HG02870 (cell line): ENCODE results near the gene ZNF580.

Source experiments
- ATAC-seq: cut with Tn5 transposase; IDR thresholded peaks from one replicate; pipeline ENCODE4 v1.9.1; 2021; ENCODE audit warnings: mild to moderate bottlenecking, moderate library complexity; ENCODE audit not compliant: unreplicated experiment

ZNF580 gene

GRCh38 chr19:55605637-55606470 is 34.9 kb upstream of the ZNF580 start, which contains the start of gene ZNF865:
ZNF865 (plus strand) TSS chr19:55605647; CDS start chr19:55613619, 7,972 bp downstream.
- no peak for ATAC-seq

GRCh38 chr19:55606471-55606787 is 34.4 kb upstream of the ZNF580 start:
- ATAC-seq, result no peak

GRCh38 chr19:55606817-55607216 is 34.0 kb upstream of the ZNF580 start:
- ATAC-seq, result no peak

GRCh38 chr19:55609326-55609725 is 31.5 kb upstream of the ZNF580 start:
- ATAC-seq, result no peak

- no peak for ATAC-seq
Observed at GRCh38 chr19:55611300-55611982, 29.4 kb upstream of the ZNF580 start.

- no peak for ATAC-seq
Observed at GRCh38 chr19:55611983-55612645, 28.7 kb upstream of the ZNF580 start.

GRCh38 chr19:55613396-55613795 is 27.4 kb upstream of the ZNF580 start:
- ATAC-seq, result no peak

GRCh38 chr19:55613930-55614710 is 26.7 kb upstream of the ZNF580 start:
- no peak for ATAC-seq

GRCh38 chr19:55614711-55615542 is 25.9 kb upstream of the ZNF580 start:
- ATAC-seq, result no peak

GRCh38 chr19:55615543-55616394 is 25.0 kb upstream of the ZNF580 start:
- ATAC-seq, result no peak

GRCh38 chr19:55616395-55616875 is 24.4 kb upstream of the ZNF580 start:
- ATAC-seq, result no peak

- no peak for ATAC-seq
Observed at GRCh38 chr19:55617426-55617825, 23.4 kb upstream of the ZNF580 start.

GRCh38 chr19:55618426-55618825 is 22.4 kb upstream of the ZNF580 start:
- ATAC-seq, result no peak

GRCh38 chr19:55619286-55619685 is 21.5 kb upstream of the ZNF580 start:
- no peak for ATAC-seq

- no peak for ATAC-seq
Observed at GRCh38 chr19:55620410-55621204, 20.2 kb upstream of the ZNF580 start.

- ATAC-seq, result no peak
Observed at GRCh38 chr19:55621205-55621672, 19.6 kb upstream of the ZNF580 start.

GRCh38 chr19:55621673-55622231 is 19.1 kb upstream of the ZNF580 start:
- ATAC-seq, result no peak
